Epithelial cell of prostate (primary cell): ENCODE results near the gene SH3BP1.

Experiments used
- DNase-seq: peaks from one replicate; pipeline ENCODE4 v3.0.0-alpha.2; 2011; ENCODE audit warnings: low read depth, low spot score
- H3K27ac ChIP-seq: fragments of 450-650 bp; 2 replicates; pipeline ENCODE4 v1.5.1; 2017; ENCODE audit warnings: mild to moderate bottlenecking

Gene SH3BP1

GRCh38 chr22:37610480-37611129 is 28.9 kb upstream of the SH3BP1 start:
- no peak for DNase-seq
- H3K27ac ChIP-seq, result no peak overlapping the region

DNA sequence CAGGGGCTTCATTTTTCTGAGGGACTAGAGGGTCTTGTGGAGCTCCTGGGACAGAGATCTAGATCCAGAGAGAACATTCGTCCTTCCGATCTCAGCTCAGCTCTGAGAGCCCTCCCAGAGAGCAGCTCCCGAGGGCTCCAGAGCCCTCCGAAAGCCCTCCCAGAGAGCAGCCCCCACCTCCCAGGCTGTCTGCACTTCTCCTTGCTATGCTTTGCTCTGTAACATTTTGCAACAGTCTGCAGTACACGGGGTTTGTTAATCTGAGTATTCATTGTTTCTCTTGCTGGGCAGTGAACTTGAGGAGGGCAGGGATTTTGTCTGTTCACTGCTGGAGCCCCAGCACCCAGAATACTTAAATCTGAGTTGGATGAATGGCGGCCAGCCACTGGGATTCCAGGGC is 28.3 kb upstream of the SH3BP1 start:
- no peak for DNase-seq
- H3K27ac ChIP-seq, result no peak overlapping the region

GRCh38 chr22:37616201-37617083 is 23.0 kb upstream of the SH3BP1 start:
- no peak overlapping the region for H3K27ac ChIP-seq
- DNase-seq, result no peak

GRCh38 chr22:37617431-37617830 is 22.0 kb upstream of the SH3BP1 start:
- no peak overlapping the region for H3K27ac ChIP-seq
- DNase-seq, result no peak

DNA sequence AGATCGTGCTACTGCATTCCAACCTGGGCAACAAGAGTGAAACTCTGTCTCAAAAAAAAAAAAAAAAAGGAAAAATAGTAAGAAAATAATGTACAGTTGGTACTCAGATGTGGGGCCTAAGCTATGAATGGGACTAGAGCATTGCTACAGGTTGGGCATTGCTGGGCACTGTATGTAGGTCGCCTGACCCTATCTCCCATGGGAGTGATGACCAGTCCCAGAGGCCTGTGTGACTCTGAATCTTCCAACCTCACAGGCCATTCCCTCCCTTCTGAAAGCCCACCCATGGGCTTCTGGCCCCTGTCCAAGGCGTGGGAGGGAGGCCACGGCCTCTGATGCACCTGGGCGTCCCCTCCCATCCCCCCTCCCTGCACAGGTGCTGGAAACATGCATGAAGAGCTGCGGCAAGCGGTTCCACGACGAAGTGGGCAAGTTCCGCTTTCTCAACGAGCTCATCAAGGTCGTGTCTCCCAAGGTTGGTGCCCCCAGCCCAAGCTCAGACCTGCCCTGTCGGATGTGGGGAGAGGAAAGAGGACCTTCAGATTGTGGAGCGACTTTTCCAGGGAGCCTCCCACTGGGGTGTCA is 21.3 kb upstream of the SH3BP1 start:
- DNase-seq, result no peak

DNA sequence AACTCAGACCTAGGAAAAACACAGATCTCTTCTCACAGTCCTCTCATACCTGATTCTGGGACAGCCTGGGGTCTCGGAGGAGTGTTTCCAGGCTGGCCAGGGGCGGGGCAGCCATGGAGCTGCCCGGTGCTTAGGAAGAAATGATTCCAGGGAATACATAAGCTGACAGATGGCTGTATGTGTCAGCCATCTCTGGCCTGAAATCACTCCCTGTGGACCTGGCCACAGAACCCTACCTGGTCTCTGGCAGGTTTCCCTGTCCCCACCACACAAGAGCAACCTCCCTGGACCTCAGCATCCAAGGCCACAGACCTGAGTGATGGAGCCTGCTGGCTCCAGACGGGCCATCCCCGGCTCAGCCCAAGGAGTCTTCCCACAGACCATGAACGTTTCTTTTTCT is 20.8 kb upstream of the SH3BP1 start:
- DNase-seq, result no peak
- H3K27ac ChIP-seq, result no peak overlapping the region

More for the DNA sequence above, 21.3 kb upstream of the SH3BP1 start:
- no peak overlapping the region for H3K27ac ChIP-seq

DNA sequence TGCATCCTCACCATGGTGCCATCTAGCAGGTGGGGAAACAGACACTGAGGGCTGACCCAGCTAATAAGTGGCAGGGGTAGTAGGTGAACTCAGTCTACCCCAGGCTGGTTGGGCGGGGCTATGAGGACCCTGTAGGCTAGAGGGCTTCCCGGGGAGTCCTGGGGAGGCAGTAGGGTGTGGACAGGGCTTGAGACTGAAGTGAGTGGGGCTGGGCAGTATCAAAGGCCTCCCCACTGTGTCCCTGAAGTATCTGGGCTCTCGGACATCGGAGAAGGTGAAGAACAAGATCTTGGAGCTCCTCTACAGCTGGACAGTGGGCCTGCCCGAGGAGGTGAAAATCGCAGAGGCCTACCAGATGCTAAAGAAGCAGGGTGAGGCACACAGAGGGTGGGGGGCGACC is 19.5 kb upstream of the SH3BP1 start:
- H3K27ac ChIP-seq, result no peak overlapping the region
- DNase-seq, result no peak

GRCh38 chr22:37621352-37621860 is 18.1 kb upstream of the SH3BP1 start:
- no peak for DNase-seq
- no peak overlapping the region for H3K27ac ChIP-seq

DNA sequence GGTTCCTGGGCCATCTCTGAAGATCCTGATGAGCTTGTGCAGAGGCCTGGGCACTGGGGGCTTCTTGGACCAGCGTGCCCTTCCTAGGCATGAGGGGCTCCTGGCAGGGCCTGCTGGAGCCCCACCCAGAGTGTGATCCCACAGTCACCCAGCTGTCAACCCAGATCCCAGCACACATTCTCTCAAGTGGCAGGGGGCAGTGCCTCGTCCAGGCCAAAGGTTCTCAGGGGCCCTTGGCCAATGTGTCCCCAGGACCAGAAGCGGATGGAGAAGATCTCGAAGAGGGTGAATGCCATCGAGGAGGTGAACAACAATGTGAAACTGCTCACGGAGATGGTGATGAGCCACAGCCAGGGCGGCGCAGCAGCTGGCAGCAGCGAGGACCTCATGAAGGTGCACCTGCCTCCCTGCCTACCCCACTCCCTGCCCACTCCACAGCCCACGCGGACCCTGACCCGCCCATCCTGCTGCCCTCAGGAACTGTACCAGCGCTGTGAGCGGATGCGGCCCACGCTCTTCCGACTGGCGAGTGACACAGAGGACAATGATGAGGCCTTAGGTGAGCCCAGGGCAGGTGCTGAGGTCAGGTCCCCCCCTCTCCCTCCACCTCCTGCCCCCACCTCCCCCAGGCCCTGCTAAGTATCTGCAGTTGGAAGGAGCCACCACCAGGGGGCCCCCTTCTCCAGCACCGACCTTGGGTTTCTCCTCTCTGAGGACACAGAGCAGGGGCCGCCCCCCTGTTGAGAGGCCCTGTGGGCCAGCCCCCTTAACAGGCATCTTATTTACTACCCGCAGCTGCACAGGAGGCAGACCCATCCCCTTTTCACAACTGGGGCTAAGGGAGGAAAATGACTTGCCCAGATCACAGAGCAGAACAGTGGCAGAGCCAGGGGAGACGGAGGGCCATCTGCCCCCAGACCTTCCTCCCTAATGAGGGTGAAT is 16.1 kb upstream of the SH3BP1 start:
- DNase-seq, result no peak
- no peak overlapping the region for H3K27ac ChIP-seq

- no peak overlapping the region for H3K27ac ChIP-seq
- DNase-seq, result no peak
These were observed 15.5 kb upstream of the SH3BP1 start for GRCh38 chr22:37624017-37624365.

DNA sequence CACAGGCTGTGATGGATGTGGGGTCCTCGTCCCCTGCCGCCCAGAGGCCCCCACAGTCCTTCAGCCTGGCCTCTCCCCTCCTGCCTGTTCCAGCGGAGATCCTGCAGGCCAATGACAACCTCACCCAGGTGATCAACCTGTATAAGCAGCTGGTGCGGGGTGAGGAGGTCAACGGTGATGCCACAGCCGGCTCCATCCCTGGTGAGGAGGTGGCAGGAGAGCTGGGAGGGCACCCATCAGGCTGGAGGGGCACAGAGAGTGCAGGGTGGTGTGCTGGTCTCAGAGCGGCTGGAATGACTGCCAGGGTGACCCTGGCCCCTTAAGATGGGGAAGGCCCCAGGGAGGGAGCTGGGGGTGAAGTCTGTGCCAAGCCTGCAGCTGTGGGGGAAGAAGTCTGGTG is 14.6 kb upstream of the SH3BP1 start:
- H3K27ac ChIP-seq, result no peak overlapping the region

GRCh38 chr22:37625737-37626136 is 13.7 kb upstream of the SH3BP1 start:
- no peak for DNase-seq
- no peak overlapping the region for H3K27ac ChIP-seq

More for the DNA sequence above, 14.6 kb upstream of the SH3BP1 start:
- DNase-seq, result no peak

- H3K27ac ChIP-seq, result no peak overlapping the region
- DNase-seq, result no peak
These were observed 13.3 kb upstream of the SH3BP1 start for GRCh38 chr22:37626144-37626543.

DNA sequence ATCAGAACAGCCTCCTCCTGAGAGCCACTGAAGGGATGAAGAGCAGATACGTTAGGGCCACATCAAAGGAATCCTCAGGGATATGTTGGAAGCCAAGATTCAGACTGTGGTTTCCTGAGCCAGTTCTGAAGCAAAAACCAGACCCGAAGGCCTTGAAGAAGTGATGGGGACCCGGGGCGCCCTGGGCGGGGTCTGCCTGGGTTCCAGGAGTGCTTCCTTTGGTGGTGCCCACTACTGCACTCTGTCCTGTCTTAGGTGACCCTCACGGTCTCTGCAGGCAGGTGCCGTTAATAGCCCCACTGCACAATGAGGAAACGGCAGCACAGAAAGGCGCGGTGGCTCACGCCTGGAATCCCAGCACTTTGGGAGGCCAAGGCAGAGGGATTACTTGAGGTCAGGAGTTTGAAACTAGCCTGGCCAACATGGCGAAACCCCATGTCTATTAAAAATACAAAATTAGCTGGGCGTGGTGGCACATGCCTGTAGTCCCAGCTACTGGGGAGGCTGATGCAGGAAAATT is 12.9 kb upstream of the SH3BP1 start:
- no peak overlapping the region for H3K27ac ChIP-seq
- no peak for DNase-seq

- H3K27ac ChIP-seq, result no peak overlapping the region
- DNase-seq, result no peak
These were observed 12.3 kb upstream of the SH3BP1 start for GRCh38 chr22:37627121-37627520.

GRCh38 chr22:37627545-37627944 is 11.9 kb upstream of the SH3BP1 start:
- DNase-seq, result no peak
- H3K27ac ChIP-seq, result no peak overlapping the region

DNA sequence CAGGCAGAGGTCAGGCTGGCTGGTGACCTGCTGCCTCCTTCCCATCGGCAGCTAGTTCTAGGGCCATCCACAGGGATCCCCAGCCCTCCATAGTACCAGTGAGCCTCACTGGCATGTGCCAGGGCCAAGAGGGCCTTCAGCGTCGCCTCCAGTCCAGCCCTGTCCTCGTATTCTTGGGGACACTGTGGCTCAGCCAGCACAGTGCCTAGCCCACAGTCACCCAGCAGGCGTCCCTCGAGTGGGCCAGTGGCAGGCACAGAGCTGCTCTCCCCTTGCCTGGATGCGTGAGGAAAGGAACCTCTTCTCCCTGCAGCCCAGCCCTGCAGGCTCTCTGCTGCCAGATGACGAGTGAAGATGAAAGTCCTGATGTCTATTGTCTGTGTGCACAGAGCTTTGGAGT is 10.6 kb upstream of the SH3BP1 start:
- H3K27ac ChIP-seq, result no peak overlapping the region
- DNase-seq, result no peak

DNA sequence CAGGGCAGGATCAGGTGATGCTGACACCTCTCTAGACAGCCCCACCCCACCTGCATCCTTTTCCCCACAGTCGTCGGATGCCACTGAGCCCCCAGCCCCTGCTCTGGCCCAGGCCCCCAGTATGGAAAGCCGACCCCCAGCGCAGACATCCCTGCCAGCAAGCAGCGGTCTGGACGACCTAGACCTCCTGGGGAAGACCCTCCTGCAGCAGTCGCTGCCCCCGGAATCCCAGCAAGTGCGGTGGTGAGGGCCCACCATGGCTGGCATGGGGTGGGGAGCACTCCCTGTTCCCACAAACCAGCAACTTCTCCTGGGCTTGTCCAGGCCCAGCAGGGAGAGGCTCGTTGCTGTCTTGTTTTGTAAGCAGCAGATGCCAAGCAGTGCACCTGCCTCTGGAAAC is 9.5 kb upstream of the SH3BP1 start:
- DNase-seq, result no peak
- no peak overlapping the region for H3K27ac ChIP-seq

DNA sequence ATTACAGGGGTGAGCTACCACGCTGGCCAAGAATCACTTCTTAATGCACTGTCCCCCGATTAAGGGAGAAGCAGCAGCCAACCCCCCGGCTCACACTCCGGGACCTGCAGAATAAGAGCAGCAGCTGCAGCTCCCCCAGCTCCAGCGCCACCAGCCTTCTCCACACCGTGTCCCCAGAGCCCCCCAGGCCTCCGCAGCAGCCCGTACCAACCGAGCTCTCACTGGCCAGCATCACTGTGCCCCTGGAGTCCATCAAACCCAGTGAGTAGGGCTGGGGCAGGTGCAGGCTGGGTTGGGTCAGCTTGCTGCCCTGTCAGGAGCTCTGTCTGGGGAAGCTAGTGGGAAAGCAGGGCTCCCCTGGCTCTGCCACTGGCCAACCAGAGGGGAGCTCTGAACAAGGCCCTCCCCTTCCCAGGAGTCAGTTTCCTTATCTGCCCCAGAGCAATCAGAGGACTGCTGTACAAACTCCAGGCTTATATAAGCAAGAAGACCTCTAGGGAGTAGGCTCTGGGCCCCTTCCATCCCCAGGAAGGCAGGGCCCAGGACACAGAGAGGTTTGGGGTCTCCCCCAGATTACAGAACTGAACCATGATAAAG is 8.5 kb upstream of the SH3BP1 start:
- DNase-seq, result no peak
- H3K27ac ChIP-seq, result no peak overlapping the region
